Gastroesophageal sphincter (tissue), 3 donors: ENCODE measurements around the gene BPIFA2.
"Not testable (repeated sequence)": the region's sequence is repeated elsewhere in the genome, so short reads cannot be mapped to it uniquely, and the experiment has no call there.

Experiments
- CTCF ChIP-seq, 4 experiments: fragments of 200-600 bp in 2 of 4; fragments of 450-650 bp in 2 of 4; sonication (generic) in 1 of 4; IDR thresholded peaks; one replicate each; pipeline ENCODE4 v1.5.1; 2017 to 2019; ENCODE audit warnings: antibody characterized with exemption in 4 of 4, mild to moderate bottlenecking in 2 of 4, moderate library complexity in 2 of 4
- EP300 ChIP-seq: sonication (generic); formaldehyde crosslinking; IDR thresholded peaks from one replicate; pipeline ENCODE4 v1.6.1; 2017; ENCODE audit warnings: antibody characterized with exemption, mild to moderate bottlenecking
- POLR2AphosphoS5 ChIP-seq: sonication (generic); formaldehyde crosslinking; IDR thresholded peaks from one replicate; pipeline ENCODE4 v1.6.1; 2017; ENCODE audit warnings: antibody characterized with exemption

GRCh38 chr20:33185031-33185590 is 17.2 kb downstream of the BPIFA2 start:
- not testable (repeated sequence) for TF ChIP-seq EP300; CTCF (IDR thresholded peaks at IDR 0.05); POLR2AphosphoS5
